ENCODE measurements around the gene EDIL3. TPM values are rescaled to one million over a fixed set of nuclear protein-coding genes. Genes with fewer than 3 reads are reported as not detected.

Gene EDIL3
- total and polyA plus RNA-seq, 9 of the 15 experiments (the other 6 are each of a cell fraction or from before 2014, with no cell fraction given), result 0.09 TPM; not detected in 8

DNA sequence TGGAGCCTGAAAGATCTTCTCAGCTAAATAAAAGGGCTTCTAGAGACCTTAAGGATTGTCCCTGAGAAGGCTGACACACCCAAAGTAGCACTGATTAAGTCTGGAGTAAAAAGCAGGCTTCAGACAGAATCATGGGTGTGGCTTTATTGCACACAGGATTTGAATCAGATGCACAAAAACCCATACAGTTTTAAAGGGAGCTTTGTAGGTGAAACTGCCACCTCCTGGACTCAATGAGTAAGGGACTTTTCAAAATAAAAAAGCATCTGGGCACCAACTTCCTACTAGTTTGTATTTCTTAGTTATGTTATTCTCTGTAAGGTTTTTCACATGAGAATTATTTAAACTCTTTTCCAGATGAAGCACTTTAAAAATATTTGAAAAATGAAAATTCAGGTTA lies 129.4 kb downstream of the EDIL3 start:
- in situ Hi-C loops (cut with MboI), result no loop called here
- Histone ChIP-seq H3K79me2 (ENCODE audit: control insufficient read depth, insufficient read depth, low read length) (no peaks in the 10 kb centered on the region), H3K4me2 (ENCODE audit: insufficient read depth, low read length) (no peak overlapping the region), H3K27me3 (ENCODE audit: control insufficient read depth in 2 of 2, insufficient read depth in 2 of 2, low read length in 2 of 2) (no peaks in the 10 kb centered on the region), H3K36me3 (ENCODE audit: control insufficient read depth, insufficient read depth, low read length) (no peaks in the 10 kb centered on the region), H3K27ac (ENCODE audit: extremely low read depth, low read depth, low read length) (no peak overlapping the region), H3K4me3 (no peak overlapping the region), H3K9me3 (replicated peaks; ENCODE audit: control insufficient read depth, insufficient read depth, low read depth, low read length) (0 out of 2 replicates have a peak, but pooled peaks cover 2% of the 10 kb centered on the region), H3K9me1 (ENCODE audit: control insufficient read depth, insufficient read depth, low read length) (no peaks in the 10 kb centered on the region), H2AFZ (ENCODE audit: low read depth, low read length) (no peak overlapping the region), H3K4me1 (replicated peaks in 1 of 2; ENCODE audit: control insufficient read depth in 2 of 2, insufficient read depth in 2 of 2, low read length in 2 of 2) (no peaks in the 10 kb centered on the region), H4K20me1 (replicated peaks; ENCODE audit: control insufficient read depth, insufficient read depth, low read length) (no peaks in the 10 kb centered on the region), H3K9ac (ENCODE audit: insufficient read depth in 1 of 2, low read depth in 2 of 2, low read length in 2 of 2) (no peak overlapping the region)
- BruUV-seq (replicated peaks), result no TSS peak
- DNase-seq (ENCODE audit: extremely low read depth in 1 of 4, low spot score in 3 of 4), result no peak
- no peak for FAIRE-seq
- no peak for TF ChIP-seq SAFB (IDR thresholded peaks at IDR 0.05; ENCODE audit: borderline replicate concordance, low read depth, low read length)
- TF ChIP-seq, protein P1, sequence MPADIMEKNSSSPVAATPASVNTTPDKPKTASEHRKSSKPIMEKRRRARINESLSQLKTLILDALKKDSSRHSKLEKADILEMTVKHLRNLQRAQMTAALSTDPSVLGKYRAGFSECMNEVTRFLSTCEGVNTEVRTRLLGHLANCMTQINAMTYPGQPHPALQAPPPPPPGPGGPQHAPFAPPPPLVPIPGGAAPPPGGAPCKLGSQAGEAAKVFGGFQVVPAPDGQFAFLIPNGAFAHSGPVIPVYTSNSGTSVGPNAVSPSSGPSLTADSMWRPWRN (IDR thresholded peaks at IDR 0.05; ENCODE audit: low read depth), result no peak
- no peak for TF ChIP-seq RBM22 (IDR thresholded peaks at IDR 0.05; ENCODE audit: low read depth, low read length, poor library complexity, severe bottlenecking)
- TF ChIP-seq, protein P2, sequence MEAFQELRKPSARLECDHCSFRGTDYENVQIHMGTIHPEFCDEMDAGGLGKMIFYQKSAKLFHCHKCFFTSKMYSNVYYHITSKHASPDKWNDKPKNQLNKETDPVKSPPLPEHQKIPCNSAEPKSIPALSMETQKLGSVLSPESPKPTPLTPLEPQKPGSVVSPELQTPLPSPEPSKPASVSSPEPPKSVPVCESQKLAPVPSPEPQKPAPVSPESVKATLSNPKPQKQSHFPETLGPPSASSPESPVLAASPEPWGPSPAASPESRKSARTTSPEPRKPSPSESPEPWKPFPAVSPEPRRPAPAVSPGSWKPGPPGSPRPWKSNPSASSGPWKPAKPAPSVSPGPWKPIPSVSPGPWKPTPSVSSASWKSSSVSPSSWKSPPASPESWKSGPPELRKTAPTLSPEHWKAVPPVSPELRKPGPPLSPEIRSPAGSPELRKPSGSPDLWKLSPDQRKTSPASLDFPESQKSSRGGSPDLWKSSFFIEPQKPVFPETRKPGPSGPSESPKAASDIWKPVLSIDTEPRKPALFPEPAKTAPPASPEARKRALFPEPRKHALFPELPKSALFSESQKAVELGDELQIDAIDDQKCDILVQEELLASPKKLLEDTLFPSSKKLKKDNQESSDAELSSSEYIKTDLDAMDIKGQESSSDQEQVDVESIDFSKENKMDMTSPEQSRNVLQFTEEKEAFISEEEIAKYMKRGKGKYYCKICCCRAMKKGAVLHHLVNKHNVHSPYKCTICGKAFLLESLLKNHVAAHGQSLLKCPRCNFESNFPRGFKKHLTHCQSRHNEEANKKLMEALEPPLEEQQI (IDR thresholded peaks at IDR 0.05), result no peak
- ChIA-PET POLR2A (no interaction called here), CTCF (ENCODE audit: low intra/inter-chr PET ratio) (no interaction called here)
- intact Hi-C loops (cut with micrococcal nuclease), result no loop called here
- no peak for ATAC-seq

Measured in K562 (cell line).